ENCODE measurements around the gene ABL2. TPM values are rescaled to one million over a fixed set of nuclear protein-coding genes. Genes with fewer than 3 reads are reported as not detected.
"Not testable (repeated sequence)": the region's sequence is repeated elsewhere in the genome, so short reads cannot be mapped to it uniquely, and the experiment has no call there.

The ABL2 gene
- total RNA-seq, 2 donors from 2014 or later: 37.2 to 63.5 TPM

GRCh38 chr1:179178183-179178582 lies 51.3 kb downstream of the ABL2 start:
- intact Hi-C loops (cut with DNase I): no loop called here
- DNase-seq (ENCODE audit: low spot score): no peak

GRCh38 chr1:179177615-179178014 lies 51.9 kb downstream of the ABL2 start:
- intact Hi-C loops (cut with DNase I): no loop called here
- DNase-seq (ENCODE audit: low spot score): no peak

- intact Hi-C loops (cut with DNase I): no loop called here
- no peak for DNase-seq (ENCODE audit: low spot score)
These were observed 52.3 kb downstream of the ABL2 start for GRCh38 chr1:179177182-179177581.

DNA sequence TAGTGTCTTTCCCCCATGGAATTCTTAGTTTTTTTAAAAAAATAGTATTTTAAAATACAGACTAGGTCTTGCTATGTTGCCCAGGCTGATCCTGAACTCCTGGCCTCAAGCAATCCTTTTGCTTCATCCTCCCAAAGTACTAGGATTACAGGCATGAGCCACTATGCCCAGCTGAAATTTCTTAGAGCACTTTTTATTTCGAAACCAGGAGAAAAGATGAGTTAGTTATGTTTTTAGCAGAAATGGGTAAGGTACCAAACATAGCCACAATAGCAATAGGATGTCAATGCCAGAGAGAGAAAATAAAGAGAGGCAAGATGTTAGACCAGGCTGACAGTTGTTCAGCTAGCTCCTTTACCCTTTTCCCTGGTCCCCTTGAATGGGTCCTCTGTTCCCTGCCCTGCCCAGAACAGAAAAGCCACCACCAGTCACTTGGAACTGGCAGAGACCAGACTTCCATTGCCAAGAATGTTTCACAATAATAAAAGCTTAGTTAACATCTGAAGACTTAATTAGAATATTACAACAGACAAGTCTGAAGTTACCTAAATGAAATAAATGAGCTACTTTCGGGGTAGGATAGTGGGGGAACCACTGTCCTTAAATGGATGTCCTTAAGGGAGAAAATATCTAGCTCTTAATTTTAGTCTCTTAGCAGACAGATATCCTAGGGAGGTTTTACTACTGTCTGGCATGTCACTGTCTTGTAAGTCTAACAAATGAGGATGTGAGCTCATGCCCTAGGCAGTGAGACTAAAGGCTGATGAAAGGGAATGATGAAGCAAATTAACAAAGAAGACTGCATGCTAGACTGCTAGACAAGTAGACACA lies 54.3 kb downstream of the ABL2 start:
- no peak for DNase-seq (ENCODE audit: low spot score)

GRCh38 chr1:179170468-179170770 lies 59.1 kb downstream of the ABL2 start:
- intact Hi-C loops (cut with DNase I): loop anchor here in 1 of 2 donors (1.0 kb wide), 1 partner anchor 26 kb away; no protein-coding TSS in a partner anchor
- DNase-seq (ENCODE audit: low spot score): not testable (repeated sequence)

More for the DNA sequence above, 54.3 kb downstream of the ABL2 start:
- intact Hi-C loops (cut with DNase I): no loop called here

DNA sequence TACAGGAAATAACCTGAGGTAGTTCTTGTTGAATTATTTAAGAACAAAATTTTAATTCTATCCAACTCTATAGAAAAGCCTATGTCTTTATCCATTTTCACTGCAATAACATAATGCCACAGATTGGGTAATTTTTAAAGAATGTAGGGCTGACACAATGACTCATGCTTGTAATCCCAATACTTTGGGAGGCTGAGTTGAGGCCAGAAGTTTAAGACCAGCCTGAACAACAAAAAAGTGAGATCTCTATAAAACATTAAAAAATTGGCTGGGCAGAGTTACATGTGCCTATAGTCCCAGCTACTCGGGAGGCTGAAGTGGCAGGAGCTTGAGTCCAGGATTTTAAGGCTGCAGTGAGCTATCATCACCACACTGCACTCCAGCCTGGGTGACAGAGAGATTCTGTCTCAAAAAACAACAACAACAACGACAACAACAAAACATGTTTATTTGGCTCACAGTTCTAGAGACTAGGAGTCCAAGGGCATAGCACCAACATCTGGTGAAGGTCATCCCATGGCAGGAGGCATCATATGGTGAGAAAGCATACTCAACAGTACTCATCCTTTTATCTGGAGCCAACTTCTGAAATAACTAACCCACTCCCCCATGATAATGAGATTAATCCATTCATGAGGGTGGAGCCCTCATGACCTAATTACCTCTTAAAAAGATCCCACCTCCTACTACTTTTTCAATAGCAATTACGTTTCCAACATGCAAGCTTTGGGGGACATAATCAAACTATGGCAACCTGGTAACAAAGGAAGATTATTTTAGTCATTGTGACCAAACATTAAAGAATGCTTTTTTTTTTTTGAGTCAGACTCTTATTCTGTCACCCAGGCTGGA lies 59.6 kb downstream of the ABL2 start:
- DNase-seq (ENCODE audit: low spot score): no peak
- intact Hi-C loops (cut with DNase I): loop anchor here in 1 of 2 donors (1.0 kb wide), 1 partner anchor 26 kb away; no protein-coding TSS in a partner anchor

DNA sequence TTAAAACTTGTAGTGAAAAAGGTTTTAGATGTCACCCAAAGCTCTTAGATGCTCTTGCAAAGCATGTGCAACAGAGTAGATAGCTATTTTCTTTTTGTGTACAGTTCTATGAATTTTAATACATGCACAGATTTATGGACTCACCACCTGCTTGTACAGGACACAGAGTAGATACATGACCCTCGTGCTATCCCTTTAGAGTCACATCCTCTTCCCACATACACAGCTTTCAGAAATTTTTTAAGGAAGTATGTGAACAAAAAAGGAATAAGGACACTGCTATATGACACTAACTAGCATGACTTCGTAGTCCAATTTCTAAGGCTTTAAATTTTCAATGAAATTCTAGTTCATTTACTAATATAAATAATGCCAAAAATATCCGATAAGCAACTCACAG lies 60.9 kb downstream of the ABL2 start:
- intact Hi-C loops (cut with DNase I): no loop called here

DNA sequence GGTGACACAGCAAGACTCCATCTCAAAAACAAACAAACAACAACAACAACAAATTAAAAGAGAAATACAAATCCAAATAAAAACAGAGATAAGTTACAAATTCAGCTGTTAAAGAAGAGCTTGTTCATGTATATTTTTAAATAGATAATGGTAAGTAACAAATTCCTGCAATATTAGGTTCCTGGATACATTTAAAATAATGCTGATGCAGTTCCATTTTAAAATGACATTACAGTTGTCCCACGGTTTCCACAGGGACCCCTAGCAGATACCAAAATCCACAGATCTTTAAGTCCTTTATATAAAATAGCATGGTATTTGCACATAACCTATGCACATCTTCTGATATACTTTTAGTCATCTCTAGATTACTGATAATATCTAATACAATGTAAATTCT lies 61.5 kb downstream of the ABL2 start:
- intact Hi-C loops (cut with DNase I): loop anchor here in 1 of 2 donors (2.0 kb wide), 1 partner anchor 17 kb away; no protein-coding TSS in a partner anchor
- DNase-seq (ENCODE audit: low spot score): no peak

More for the DNA sequence above, 60.9 kb downstream of the ABL2 start:
- DNase-seq (ENCODE audit: low spot score): no peak

GRCh38 chr1:179167418-179167777 lies 62.1 kb downstream of the ABL2 start:
- DNase-seq (ENCODE audit: low spot score): no peak
- intact Hi-C loops (cut with DNase I): loop anchor here in 1 of 2 donors (2.0 kb wide), 1 partner anchor 17 kb away; no protein-coding TSS in a partner anchor

- DNase-seq (ENCODE audit: low spot score): no peak
- intact Hi-C loops (cut with DNase I): loop anchor here in 1 of 2 donors (2.0 kb wide), 1 partner anchor 16 kb away; no protein-coding TSS in a partner anchor
These were observed 62.6 kb downstream of the ABL2 start for GRCh38 chr1:179166663-179167417.

DNA sequence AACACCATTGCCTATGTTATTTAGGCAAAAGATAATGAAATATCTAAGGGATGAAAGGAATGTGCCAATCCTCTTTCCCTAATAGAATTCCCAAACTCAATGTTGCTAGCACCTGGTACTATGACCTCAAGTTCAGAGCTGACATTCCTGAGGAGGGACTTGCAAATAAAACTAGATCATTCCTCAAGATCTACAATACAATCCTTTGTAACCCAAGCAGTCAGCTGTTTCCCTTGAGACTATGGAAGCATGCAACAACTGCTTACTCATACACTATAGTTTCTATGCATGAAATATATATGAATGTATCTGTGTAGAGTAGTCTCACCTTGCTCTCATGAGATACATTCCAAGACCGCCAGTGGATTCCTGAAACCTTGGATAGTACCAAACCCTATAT lies 65.0 kb downstream of the ABL2 start:
- no peak for DNase-seq (ENCODE audit: low spot score)
- intact Hi-C loops (cut with DNase I): no loop called here

- DNase-seq (ENCODE audit: low spot score): no peak
- intact Hi-C loops (cut with DNase I): no loop called here
These were observed 72.8 kb downstream of the ABL2 start for GRCh38 chr1:179156708-179157107.

DNA sequence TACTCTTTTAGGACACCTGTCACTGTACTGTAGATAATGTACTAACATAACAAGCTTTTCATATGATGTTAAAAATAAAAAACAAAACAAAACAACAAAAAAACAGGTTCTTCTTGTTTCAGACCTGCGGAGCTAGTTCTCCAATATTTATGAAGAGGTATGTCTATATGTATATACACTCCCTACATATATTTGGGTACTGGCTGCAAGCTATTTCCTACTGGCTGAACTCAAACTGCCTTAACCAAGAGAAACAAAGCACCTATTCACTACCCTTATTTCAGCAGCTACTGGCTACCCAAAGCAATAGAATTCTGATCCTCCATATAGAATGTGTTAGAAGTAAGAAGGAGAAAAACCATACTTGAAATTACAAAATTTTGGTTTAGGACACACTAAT lies 73.5 kb downstream of the ABL2 start:
- intact Hi-C loops (cut with DNase I): no loop called here
- DNase-seq (ENCODE audit: low spot score): no peak

- no peak for DNase-seq (ENCODE audit: low spot score)
- intact Hi-C loops (cut with DNase I): no loop called here
These were observed 73.9 kb downstream of the ABL2 start for GRCh38 chr1:179155615-179156014.

DNA sequence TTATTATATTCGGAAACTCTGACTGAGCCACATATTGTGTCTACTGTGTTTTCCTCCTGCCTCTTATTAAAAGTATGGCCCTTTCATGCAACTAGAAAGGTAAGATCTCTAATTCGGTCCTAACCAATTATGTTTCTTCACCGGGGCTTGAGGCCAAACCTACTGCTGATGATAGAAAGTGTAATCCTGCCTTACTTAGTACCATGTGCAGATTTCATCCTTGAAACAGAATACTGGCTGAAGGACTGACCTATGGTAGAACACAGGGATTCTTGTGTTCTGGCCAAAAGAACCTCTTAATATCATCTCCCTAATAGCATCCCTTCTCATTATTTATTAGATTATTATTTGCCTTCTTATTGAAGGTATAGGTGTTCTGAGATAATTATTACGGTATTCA lies 75.0 kb downstream of the ABL2 start:
- intact Hi-C loops (cut with DNase I): no loop called here
- DNase-seq (ENCODE audit: low spot score): no peak

DNA sequence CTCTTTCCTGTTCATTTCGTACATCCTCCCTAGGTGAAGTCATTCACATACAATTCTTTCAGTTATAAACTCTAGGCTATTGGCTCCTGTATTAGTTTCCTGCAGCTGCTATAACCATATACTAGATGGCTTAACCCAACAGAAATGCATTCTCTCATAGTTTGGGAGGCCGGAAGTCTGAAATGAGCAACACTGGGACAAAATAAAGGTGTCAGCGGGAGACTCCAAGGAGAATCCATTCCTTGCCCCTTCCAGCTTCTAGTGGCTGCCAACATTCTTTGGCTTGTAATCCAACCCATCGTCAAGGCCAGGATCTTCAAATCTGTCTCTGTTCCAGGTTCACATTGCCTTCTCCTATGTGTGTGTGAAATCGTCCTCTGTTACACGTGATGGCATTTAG lies 76.3 kb downstream of the ABL2 start:
- DNase-seq (ENCODE audit: low spot score): no peak
- intact Hi-C loops (cut with DNase I): no loop called here

DNA sequence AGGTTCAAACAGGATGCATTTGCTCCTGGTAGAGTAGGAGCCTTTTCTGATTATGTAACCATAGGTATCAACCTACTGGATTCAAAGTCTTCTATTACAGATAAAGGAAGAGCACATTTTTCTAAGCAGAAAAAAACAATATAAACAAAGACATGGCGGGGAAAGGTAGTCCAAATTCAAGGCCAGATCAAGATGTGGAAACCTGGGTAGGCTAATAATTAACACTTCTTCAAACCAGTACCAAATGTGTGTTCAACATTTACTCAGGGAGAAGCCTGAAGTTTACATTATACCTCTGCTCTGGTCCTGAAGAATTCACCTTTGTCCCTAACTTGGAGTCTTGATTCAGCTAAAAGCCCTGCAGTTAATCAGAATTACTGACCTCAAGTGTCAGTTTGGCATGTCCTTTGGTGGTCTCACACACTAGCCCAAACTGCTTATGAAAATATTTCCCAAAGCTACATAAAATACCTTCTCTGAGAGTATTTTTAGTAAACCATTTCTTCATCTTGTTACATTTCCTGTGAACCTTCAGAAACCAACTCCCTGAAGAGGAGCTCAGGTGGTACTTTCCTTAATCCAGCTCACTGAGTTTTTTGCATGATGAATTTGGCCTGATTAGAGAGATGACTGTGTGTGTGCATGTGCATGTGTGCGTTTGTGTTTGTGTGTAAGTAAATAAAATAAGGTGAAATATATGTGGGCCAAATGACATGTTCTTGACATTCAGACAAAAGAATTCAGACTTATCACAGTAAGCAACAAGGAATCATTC lies 77.4 kb downstream of the ABL2 start:
- intact Hi-C loops (cut with DNase I): loop anchor here in 1 of 2 donors (2.0 kb wide), 1 partner anchor 15 kb away; no protein-coding TSS in a partner anchor
- no peak for DNase-seq (ENCODE audit: low spot score)

- intact Hi-C loops (cut with DNase I): no loop called here
These were observed 82.6 kb downstream of the ABL2 start for GRCh38 chr1:179146911-179147310.

DNA sequence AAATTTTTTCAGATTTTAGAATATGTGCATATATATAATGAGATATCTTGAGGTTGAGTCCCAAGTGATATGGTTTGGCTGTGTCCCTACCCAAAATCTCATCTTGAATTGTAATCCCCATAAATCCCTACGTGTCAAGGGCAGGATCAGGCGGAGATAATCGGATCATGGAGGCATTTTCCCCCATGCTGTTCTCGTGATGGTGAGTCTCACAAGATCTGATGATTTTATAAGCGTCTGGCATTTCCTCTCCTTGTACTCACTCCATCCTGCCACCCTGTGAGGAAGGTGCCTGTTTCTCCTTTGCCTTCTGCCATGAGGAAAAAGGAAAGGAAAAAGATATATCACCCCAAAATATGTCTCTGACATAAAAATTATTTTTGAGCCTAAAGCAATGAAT lies 83.0 kb downstream of the ABL2 start:
- DNase-seq (ENCODE audit: low spot score): no peak

More at GRCh38 chr1:179146911-179147310, 82.6 kb downstream of the ABL2 start:
- no peak for DNase-seq (ENCODE audit: low spot score)

More for the DNA sequence above, 83.0 kb downstream of the ABL2 start:
- intact Hi-C loops (cut with DNase I): no loop called here

Measured in posterior vena cava (tissue), 2 donors.